DMS53 treated with DMSO at 0.1 percent for 48 hours (cell line): ENCODE results near the gene BBS7.

Experiments used
- DNase-seq: peaks from one replicate; lab custom pipeline; 2025; ENCODE audit not compliant: unreplicated experiment; lab: John Stamatoyannopoulos, UW

BBS7 gene

GRCh38 chr4:121794505-121795188 lies 75.6 kb downstream of the BBS7 start:
- no peak for DNase-seq

GRCh38 chr4:121792966-121793365 lies 77.3 kb downstream of the BBS7 start:
- DNase-seq = no peak

GRCh38 chr4:121791481-121791880 lies 78.8 kb downstream of the BBS7 start:
- DNase-seq = no peak

GRCh38 chr4:121790976-121791375 lies 79.3 kb downstream of the BBS7 start:
- no peak for DNase-seq

- DNase-seq = no peak
Measured at GRCh38 chr4:121789960-121790829, 80.1 kb downstream of the BBS7 start.

- no peak for DNase-seq
Measured at GRCh38 chr4:121789455-121789854, 80.8 kb downstream of the BBS7 start.

- no peak for DNase-seq
Measured at GRCh38 chr4:121788896-121789295, 81.4 kb downstream of the BBS7 start.

- DNase-seq = no peak
Measured at GRCh38 chr4:121786221-121786620, 84.1 kb downstream of the BBS7 start.

GRCh38 chr4:121785479-121785878 lies 84.8 kb downstream of the BBS7 start:
- DNase-seq = no peak

GRCh38 chr4:121784975-121785374 lies 85.3 kb downstream of the BBS7 start:
- no peak for DNase-seq

GRCh38 chr4:121784401-121784800 lies 85.9 kb downstream of the BBS7 start:
- DNase-seq = no peak

GRCh38 chr4:121783210-121783609 lies 87.1 kb downstream of the BBS7 start:
- no peak for DNase-seq

GRCh38 chr4:121778991-121779628 lies 91.2 kb downstream of the BBS7 start:
- no peak for DNase-seq

GRCh38 chr4:121777625-121778024 lies 92.6 kb downstream of the BBS7 start:
- no peak for DNase-seq

- DNase-seq = no peak
Measured at GRCh38 chr4:121776610-121777401, 93.5 kb downstream of the BBS7 start.
